ENCODE data around the gene CCDC134. TPM values are rescaled to one million over a fixed set of nuclear protein-coding genes. Genes with fewer than 3 reads are reported as not detected.

CCDC134 gene
- total and polyA plus RNA-seq, 9 of the 15 experiments (the other 6 are each of a cell fraction or from before 2014, with no cell fraction given): 0.56 to 11.9 (median 5.3) TPM

GRCh38 chr22:41868556-41868955 is 68.1 kb downstream of the CCDC134 start:
- DNase-seq (ENCODE audit: extremely low read depth in 1 of 4, low spot score in 3 of 4) (no peak), ATAC-seq (no peak), FAIRE-seq (no peak)
- BruUV-seq (replicated peaks): no TSS peak
- intact Hi-C loops (cut with micrococcal nuclease) (no loop called here), in situ Hi-C loops (cut with MboI) (no loop called here)
- Histone ChIP-seq H3K79me2 (ENCODE audit: control insufficient read depth, insufficient read depth, low read length) (peaks cover 28% of the 10 kb centered on the region), H3K9me1 (ENCODE audit: control insufficient read depth, insufficient read depth, low read length) (no peaks in the 10 kb centered on the region), H3K4me3 (no peak overlapping the region), H3K4me1 (replicated peaks in 1 of 2; ENCODE audit: control insufficient read depth in 2 of 2, insufficient read depth in 2 of 2, low read length in 2 of 2) (no peaks in the 10 kb centered on the region; a peak in 1 of 5 replicates), H3K9ac (ENCODE audit: insufficient read depth in 1 of 2, low read depth in 2 of 2, low read length in 2 of 2) (no peak overlapping the region; a peak in 1 of 4 replicates), H3K9me3 (replicated peaks; ENCODE audit: control insufficient read depth, insufficient read depth, low read depth, low read length) (no peaks in the 10 kb centered on the region), H3K27ac (ENCODE audit: extremely low read depth, low read depth, low read length) (no peak overlapping the region), H3K27me3 (ENCODE audit: control insufficient read depth in 2 of 2, insufficient read depth in 2 of 2, low read length in 2 of 2) (no peaks in the 10 kb centered on the region), H3K36me3 (ENCODE audit: control insufficient read depth, insufficient read depth, low read length) (peaks cover 70% of the 10 kb centered on the region), H4K20me1 (replicated peaks; ENCODE audit: control insufficient read depth, insufficient read depth, low read length) (peaks cover 16% of the 10 kb centered on the region; the same call in 1 of the 2 replicates), H3K4me2 (ENCODE audit: insufficient read depth, low read length) (no peak overlapping the region), H2AFZ (ENCODE audit: low read depth, low read length) (no peak overlapping the region)
- POLR2A ChIA-PET: no interaction called here
- 96% methylated on average over 7 of the region's 10 CpGs for WGBS (ENCODE audit: insufficient coverage, low coverage, missing lambda C conversion rate)
- CTCF ChIA-PET (ENCODE audit: low intra/inter-chr PET ratio): no interaction called here
- TF ChIP-seq UBTF (IDR thresholded peaks at IDR 0.05; ENCODE audit: borderline replicate concordance in 1 of 2, low read depth in 2 of 2, low read length in 2 of 2) (no peak), E2F8 (IDR thresholded peaks at IDR 0.05; ENCODE audit: low read depth, partially characterized antibody) (no peak), ZBTB43 (CRISPR knock-in tag; IDR thresholded peaks at IDR 0.05) (no peak), TARDBP (IDR thresholded peaks at IDR 0.05) (no peak), SAFB (IDR thresholded peaks at IDR 0.05; ENCODE audit: borderline replicate concordance, low read depth, low read length) (no peak), TFE3 (CRISPR knock-in tag; IDR thresholded peaks at IDR 0.05) (no peak), ZNF280B (CRISPR knock-in tag; IDR thresholded peaks at IDR 0.05) (no peak), CREB1 (IDR thresholded peaks at IDR 0.05) (no peak), CREB1 (CRISPR knock-in tag; IDR thresholded peaks at IDR 0.05) (no peak), ZKSCAN1 (IDR thresholded peaks at IDR 0.05; ENCODE audit: low read depth, low read length) (no peak), ZNF197 (CRISPR knock-in tag; IDR thresholded peaks at IDR 0.05; ENCODE audit: low read depth) (no peak), ESRRB (CRISPR knock-in tag; IDR thresholded peaks at IDR 0.05; ENCODE audit: borderline replicate concordance) (no peak), ZNF436 (CRISPR knock-in tag; IDR thresholded peaks at IDR 0.05) (no peak), SMAD1 (IDR thresholded peaks at IDR 0.05; ENCODE audit: low read depth, low read length, partially characterized antibody) (no peak)

Data from K562 (cell line).